Measurements from ENCODE around the gene UFSP2.
"Not testable (repeated sequence)": the region's sequence is repeated elsewhere in the genome, so short reads cannot be mapped to it uniquely, and the experiment has no call there.

UFSP2 gene

GRCh38 chr4:185381288-185382196 lies 44.2 kb downstream of the UFSP2 start:
- DNase-seq, result no peak

DNA sequence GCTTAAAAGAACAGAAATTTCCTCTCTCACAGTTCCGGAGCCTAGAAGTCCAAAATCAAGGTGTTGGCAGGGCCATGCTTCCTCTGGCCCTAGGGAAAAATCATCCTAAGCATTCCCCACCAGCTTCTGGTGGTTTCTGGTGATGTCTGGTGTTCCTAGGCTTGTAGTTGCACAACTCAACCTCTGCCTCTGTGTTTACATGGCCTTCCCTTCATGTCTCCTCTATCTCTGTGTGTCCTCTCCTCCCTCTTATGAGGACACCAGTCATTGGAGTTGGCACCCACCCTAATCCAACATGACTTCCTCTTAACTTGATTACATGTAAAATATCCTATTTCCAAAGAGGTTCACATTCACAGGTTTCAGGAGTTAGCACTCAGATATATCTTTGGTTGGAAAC lies 45.4 kb downstream of the UFSP2 start:
- DNase-seq, result no peak

DNA sequence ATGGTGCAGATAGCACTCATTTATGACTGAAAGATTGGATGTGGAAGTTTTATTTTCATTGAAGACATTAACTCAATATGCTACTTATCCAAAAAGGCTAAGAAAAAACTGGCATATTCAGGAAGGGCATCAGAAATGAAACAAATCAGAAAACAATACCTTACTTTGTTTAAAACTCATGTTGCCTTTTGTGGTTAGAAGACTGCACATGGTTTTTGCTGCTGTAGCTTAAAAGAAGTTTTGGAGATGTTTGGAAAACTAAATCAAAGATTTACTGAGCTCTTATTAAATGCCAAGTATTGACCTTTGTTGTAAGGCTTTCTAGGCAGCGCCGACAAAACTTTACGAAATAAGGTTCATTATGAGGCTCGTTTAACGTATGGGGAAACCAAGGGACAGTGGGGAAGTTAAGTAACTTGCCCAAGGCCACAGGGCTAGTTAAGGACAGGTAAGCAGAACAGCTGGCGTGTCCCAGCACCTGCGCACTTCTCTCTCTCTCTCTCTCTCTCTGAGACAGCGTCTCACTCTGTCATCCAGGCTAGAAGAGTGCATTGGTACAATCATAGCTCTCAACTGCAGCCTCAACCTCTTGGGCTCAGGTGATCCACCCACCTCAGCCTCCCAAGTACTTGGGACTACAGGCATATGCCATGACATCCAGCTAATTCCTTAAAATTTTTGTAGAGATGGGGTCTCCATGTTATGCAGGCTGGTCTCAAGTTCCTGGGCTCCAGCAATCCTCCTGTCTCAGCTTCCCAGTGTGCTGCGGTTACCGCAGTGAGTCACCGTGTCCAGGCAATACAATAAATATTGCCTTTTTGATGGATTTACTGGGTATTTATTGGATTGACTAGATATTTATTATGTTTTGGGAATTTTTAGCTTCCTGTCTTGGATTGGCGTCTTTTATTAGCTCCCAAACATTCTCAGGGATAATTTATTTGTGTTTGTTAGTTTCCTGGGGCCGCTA lies 46.2 kb downstream of the UFSP2 start:
- DNase-seq, result no peak

GRCh38 chr4:185378264-185378663 lies 47.5 kb downstream of the UFSP2 start:
- no peak for DNase-seq

DNA sequence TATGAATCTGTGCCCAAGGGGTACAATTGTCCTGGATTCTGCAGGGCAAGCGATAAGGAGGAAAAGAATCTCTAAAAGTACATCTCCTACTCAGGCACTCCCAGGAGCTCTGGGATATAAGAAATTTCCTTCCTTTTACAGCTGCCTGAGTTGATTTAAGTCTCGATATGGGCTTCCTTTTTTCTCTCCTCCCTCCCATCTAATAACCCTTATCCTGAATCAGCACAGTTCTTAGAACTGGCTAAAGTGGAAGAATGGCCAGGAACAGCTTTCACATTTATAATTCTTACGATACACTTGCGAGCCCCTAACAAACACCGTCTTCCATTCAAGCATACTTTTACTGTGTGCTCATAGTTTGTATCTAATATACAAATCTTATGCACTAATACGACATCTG lies 51.2 kb downstream of the UFSP2 start:
- no peak for DNase-seq

DNA sequence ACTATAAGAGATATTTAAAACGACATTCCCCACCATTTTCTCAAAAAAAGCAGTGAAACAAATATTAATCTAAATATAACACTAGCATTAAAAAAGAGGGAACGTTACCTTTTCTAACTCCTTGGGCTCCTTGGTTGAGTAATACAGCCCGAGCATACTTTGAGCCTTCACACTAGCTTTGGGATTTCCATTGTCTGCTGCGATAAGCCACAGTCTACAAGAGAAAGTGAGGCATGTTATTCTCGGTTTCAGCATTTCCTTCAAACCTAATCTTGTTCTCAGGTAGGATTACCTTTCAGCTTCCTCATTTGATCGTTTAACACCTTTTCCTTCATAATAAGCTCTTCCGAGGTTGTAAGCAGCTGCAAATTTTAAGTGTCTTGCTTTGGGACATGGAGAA lies 51.7 kb downstream of the UFSP2 start:
- DNase-seq, result no peak

DNA sequence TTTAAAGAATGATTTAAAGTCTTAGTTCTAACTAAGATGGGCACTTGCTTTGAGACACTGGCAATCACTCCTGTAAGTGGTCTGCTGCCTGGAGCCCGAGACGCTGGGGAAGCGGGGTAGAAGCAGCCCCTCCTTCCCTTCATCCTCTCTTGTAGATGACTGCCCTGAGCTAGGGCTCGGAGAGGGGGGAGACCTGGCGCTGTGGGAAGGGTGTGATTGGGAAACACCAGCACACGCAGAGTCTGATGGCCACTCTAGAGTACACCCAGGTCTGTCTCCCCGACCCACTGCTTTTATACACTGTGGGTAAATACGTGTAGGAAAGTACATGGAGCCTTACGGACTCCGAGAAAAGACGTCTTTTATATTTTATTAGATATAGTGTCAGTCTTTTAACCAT lies 54.1 kb downstream of the UFSP2 start:
- no peak for DNase-seq

DNA sequence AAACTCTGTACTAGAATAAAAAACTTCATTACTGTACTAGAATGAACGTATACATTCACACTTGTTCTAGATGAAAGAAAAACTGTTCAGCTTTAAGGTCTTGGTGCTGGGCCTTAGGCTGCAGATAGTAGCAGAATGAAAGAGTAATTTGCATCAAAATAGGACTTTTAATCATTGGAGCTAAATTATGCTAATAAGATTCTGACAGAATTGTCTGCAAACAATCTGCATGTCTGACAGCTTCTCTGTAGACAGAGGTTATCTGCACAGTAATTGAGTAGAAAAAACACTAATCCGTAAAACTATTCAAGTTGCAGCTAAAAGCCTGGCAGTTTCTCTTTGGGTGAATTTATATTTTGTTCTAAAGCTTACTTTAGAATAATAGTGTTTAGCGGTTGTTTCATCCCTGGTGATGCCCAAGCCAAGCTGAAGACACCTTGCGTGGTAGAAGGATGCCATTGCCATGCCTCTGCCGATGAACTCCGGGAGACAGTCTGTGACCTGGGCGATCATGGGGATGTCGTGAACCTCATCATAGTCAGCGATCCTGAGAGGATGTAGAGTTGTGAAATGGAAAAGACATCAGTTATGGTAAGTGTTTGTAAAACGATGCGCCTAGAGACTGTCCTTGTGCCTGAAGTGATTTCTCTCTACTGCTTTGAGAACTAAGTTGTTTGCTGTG lies 55.4 kb downstream of the UFSP2 start:
- DNase-seq, result no peak

- no peak for DNase-seq
Observed at GRCh38 chr4:185369731-185370130, 56.0 kb downstream of the UFSP2 start.

DNA sequence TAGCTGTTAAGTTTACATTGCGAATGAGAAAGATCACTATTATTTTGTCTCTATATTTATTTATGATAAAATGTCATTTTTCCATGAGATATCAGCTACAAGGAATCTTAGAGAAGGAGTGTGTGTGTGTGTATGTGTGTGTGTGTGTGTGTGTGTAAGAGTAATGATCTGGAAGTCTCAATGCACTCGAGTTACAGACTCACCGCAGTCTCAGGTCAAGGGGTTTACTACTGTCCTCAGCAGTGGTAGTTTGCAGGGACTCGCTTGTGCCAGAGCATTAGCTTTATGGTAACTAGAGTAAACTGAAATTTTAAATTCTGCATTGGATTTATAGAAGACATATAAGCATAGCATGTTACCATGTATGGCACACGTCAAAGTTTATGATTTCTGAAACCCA lies 60.9 kb downstream of the UFSP2 start:
- no peak for DNase-seq

DNA sequence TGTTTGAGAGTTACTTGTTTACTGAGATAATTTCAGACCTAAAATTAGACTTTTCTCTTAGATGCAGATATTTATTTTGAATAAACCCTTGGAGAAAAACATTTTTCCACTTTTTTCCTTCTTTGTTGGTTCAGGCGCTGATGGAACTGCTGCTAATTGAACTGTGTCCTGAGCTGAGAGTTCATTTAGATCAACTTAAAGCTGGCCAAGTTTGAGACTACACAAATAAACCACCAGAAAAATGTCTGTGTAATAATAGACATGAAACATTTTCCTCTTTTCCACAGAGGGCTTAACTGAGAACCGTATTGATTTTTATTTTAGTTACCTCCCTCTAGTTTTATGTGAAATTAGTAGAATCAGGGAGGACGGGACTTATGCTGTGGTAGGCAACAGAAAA lies 62.5 kb downstream of the UFSP2 start:
- no peak for DNase-seq

DNA sequence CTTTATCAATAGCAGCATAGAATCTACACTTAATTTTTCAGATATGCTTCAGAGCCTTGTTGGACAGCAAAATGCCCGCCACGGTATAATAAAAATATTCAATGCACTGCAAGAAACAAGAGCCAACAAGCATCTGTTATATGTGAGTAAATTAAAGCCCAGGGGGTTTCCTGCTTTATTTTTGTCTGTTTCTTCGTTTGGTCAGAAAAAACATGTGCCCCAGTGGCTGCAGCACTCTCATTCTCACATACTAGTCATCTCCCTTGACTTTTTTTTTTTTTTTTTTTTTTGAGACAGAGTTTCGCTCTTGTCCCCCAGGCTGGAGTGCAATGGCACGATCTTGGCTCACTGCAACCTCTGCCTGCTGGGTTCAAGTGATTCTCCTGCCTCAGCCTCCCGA lies 63.2 kb downstream of the UFSP2 start:
- DNase-seq, result not testable (repeated sequence)

- no peak for DNase-seq
Observed at GRCh38 chr4:185361872-185362271, 63.9 kb downstream of the UFSP2 start.

- DNase-seq, result no peak
Observed at GRCh38 chr4:185359767-185360446, 65.9 kb downstream of the UFSP2 start.

- no peak for DNase-seq
Observed at GRCh38 chr4:185358959-185359358, 66.8 kb downstream of the UFSP2 start.

DNA sequence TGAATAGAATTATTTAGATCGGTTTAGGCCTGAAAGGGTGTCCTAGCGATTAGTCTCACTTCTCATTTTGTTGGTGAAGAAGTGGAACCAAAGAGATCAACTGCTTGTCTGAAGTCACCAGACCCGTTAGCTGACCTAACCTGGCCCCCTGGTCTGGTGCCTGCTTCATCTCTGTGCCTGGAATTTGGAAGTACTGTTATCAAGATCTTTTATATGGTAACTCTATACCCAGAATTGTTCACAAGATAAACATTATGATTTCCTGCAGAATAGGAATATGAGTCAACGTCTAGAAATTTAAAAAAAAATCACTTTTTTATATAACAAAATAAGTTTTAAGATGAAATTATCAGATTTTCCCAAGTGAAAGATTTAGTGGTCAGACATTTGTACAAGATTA lies 67.2 kb downstream of the UFSP2 start:
- DNase-seq, result no peak

GRCh38 chr4:185357733-185358440 lies 67.9 kb downstream of the UFSP2 start:
- DNase-seq, result no peak

DNA sequence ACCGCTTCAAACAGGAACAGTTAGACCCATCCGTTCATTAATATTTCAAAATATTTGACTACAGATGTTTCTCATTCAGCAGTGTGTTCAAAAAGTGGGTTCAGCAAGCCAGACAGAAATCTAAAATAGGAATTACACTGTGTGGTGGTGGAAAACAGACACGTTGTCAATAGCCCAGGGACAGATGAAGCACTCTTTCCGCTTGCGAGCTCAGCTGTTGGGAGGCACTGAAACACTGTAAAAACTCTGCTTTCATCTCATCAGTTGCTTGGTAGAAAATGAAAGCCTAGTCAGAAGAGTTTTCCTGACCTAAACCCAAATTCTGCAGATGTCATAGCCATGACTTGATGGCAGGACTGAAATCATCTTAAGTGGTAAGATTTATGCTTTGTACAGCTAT lies 68.6 kb downstream of the UFSP2 start:
- DNase-seq, result no peak

DNA sequence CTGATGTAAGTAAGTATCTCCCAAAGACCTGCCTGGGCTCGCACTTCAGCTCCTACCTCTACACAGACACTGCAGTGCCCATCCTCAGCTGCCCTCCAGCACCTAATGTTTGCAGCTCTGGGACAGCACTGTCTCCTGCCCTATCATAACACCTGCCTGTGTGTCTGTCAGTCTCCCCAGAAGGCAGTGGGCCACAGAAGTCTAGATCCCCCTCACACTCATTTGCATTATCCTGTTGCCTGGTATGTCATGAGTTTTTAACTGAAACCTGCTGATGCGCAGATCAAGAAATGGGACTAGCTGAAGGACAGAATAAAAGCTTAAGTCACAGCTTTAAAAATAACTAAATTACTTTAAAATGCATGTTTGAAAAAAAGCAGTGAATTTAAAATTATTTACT lies 73.0 kb downstream of the UFSP2 start:
- DNase-seq, result no peak

- DNase-seq, result no peak
Observed at GRCh38 chr4:185352202-185352601, 73.6 kb downstream of the UFSP2 start.

- no peak for DNase-seq
Observed at GRCh38 chr4:185351691-185352090, 74.1 kb downstream of the UFSP2 start.
